ENCODE measurements around the gene MRPL23.

Gene MRPL23

DNA sequence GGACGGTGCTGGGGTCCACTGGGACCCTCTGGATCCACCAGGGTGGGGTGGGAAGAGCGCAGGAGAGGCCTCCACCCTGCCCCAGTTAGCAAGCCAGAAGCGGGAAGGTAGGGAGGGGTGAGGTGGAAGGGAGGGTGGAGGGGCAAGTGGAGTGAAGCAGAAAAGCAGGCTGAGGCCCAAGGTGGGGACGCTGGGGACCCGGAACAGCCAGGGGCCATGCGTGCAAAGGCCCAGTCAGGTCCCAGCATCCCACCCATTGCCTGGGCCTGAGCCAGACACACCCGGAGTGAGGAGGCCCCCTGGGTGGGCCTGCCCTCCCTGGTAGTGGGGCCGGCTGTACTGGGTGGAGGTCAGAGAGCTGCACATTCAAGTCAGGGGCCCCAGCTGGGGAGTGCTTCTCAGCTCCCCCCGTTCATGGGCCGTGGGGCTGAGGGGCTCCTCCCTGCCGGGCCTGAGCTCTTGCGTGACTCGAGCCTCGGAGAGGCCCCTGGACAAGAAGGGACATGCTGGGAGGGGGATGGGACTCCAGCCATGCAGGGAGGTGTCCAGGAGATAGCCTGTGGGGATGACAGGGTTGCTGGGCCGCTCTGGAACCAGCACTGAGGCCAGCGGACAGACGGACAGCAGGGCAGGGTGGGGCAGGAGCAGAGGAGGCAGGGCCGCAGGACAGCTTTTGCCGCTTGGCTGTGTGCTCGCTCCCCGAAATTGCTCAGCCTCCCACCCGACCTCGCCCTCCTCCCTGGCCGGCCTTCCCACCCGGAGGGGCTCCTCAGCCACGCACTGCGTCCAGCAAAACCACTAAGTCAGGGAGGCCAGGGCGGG lies 19.9 kb upstream of the MRPL23 start:
- Mint-ChIP-seq H3K36me3 (ENCODE audit: low read depth) (no peaks in the 10 kb centered on the region), H3K27me3 (peaks cover 10% of the 10 kb centered on the region), H3K27ac (no peak overlapping the region), H3K4me3 (no peak overlapping the region), H3K9me3 (no peaks in the 10 kb centered on the region), H3K4me1 (peaks cover 2% of the 10 kb centered on the region)
- ATAC-seq (no peak), DNase-seq (no peak)

DNA sequence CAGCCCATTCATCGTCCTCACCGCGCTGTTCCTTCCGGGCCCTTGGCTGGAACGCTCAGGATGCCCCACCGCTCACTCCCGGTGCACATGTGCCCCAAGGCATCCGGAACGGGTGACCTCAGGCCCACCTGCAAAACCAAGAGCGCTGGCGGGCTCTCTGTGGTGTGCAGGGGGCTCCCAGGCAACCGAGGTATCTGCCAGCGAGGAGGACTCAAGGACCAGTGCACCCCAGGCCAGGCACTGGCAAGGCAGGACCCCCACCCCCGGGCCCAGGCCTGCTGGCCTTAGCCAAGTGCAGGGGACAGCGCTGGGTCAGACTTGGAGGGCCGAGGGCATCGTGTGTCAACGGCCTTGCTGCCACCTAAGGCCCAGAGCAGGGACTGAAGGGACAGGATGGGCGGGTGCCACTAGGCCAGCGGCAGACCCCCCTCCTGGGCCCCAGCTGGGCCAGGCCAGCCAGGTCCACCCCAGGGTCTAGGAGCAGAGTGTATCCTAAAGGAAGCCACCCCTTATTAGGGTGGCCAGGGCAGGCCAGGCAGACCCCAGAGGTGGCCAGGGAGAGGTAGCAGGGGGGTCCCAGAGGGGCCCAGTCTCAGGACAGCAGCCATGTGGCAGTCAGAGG lies 19.2 kb upstream of the MRPL23 start:
- ATAC-seq (no peak), DNase-seq (no peak)
- Mint-ChIP-seq H3K9me3 (no peaks in the 10 kb centered on the region), H3K4me3 (no peak overlapping the region), H3K36me3 (ENCODE audit: low read depth) (no peaks in the 10 kb centered on the region), H3K27me3 (peaks cover 10% of the 10 kb centered on the region), H3K27ac (no peak overlapping the region), H3K4me1 (peaks cover 2% of the 10 kb centered on the region)

DNA sequence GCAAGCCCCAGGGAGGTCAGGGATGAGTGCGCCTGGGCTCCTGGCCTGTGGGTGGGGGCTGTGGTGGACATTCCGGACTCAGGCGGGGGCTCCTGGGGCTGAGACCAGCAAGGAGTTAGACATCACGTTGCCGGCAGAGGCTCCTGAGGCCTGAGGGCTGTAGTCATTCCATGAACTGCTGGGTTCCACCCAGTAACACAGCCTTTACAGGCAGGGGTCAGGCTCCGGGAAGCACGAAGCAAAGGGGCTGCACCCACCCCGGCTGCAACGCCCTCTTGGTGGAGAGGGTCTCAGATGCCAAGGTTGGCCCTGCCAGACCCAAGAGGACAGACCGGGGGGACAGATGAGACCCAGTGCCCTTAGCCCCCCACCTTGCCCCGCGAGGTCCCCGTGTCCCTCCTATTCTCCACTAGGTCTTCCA lies 18.7 kb upstream of the MRPL23 start:
- Mint-ChIP-seq H3K36me3 (ENCODE audit: low read depth) (no peaks in the 10 kb centered on the region), H3K4me3 (no peak overlapping the region), H3K4me1 (peaks cover 2% of the 10 kb centered on the region), H3K27ac (no peak overlapping the region), H3K9me3 (no peaks in the 10 kb centered on the region), H3K27me3 (peaks cover 13% of the 10 kb centered on the region)
- no peak for ATAC-seq
- DNase-seq = no peak

DNA sequence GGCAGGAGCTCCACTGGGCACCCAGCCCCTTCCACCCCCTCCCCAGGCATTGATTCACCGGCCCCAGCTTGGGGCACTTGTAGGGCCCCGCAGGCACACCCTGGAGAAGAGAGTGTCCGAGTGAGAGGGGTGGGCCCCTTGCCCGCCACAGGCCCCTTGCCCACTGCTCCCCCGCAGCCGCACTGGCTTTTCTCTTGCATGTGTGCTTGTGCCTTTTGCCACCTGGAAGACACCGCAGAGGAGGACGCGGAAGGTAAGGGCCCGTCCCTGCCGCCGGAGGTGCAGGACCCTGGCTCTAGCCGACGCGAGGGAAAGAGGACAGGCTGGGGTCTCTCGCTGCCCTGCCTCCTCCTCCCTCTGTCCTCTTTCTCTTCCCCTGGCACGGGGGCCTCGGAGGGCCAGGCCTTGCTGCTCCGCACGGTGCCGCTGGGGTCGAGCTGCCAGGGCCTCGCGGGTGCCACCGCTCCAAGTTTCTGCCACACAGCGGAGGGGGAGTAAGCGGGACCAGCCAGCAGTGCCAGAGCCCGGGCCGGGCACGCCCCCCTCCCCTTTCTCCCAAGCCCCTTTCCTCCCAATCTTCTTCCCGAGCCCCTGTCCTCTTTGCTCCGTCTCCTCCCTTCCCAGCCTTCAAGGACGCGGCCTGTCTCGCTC lies 18.1 kb upstream of the MRPL23 start:
- H3K27me3 Mint-ChIP-seq = peaks cover 9% of the 10 kb centered on the region
- no peaks in the 10 kb centered on the region for H3K36me3 Mint-ChIP-seq (ENCODE audit: low read depth)
- H3K4me1 Mint-ChIP-seq = peaks cover 2% of the 10 kb centered on the region
- H3K27ac Mint-ChIP-seq = no peak overlapping the region
- H3K4me3 Mint-ChIP-seq = no peak overlapping the region
- DNase-seq = no peak
- no peaks in the 10 kb centered on the region for H3K9me3 Mint-ChIP-seq
- ATAC-seq = no peak

DNA sequence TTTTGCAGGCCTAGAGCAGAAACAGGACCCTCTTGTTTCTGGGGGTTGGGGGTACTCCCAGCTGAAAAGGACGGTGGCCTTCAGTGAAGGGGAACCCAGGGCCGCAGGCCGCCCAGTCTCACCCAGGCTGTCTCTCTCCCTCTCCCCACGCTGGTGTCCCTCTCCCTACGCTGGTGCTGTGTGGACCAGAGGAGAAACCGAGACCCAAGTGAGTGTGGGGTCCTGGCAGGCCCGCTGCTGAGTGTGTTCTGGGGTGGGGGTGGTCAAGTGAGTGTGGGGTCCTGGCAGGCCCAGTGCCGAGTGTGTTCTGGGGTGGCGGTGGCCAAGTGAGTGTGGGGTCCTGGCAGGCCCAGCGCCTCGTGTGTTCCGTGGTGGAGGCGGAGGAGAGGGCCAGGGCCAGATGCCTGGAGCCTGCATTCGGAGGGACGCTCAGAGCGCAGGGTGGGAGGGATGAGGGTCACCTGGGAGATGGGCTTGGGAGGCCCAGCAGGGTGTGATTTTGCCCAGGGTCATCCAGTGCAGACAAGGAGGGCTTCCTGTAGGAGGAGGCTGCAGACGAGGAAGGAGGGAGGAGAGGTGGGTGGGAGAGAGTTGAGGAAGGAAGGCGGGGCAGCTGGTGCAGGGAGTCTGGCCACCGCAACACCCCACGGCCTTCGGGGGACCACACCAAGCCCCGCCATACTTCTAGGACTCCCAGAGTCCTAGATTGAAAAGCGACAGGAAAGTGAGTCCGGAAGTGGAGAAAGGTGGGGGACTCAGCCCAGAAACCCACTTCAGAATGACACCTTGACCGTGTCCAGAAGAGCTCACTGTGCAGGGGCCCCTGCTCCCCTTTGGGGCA lies 17.3 kb upstream of the MRPL23 start:
- no peak for DNase-seq
- H3K27ac Mint-ChIP-seq = no peak overlapping the region
- H3K4me1 Mint-ChIP-seq = peaks cover 2% of the 10 kb centered on the region
- no peak overlapping the region for H3K4me3 Mint-ChIP-seq
- no peak for ATAC-seq
- no peaks in the 10 kb centered on the region for H3K36me3 Mint-ChIP-seq (ENCODE audit: low read depth)
- no peaks in the 10 kb centered on the region for H3K9me3 Mint-ChIP-seq
- H3K27me3 Mint-ChIP-seq = peaks cover 9% of the 10 kb centered on the region

DNA sequence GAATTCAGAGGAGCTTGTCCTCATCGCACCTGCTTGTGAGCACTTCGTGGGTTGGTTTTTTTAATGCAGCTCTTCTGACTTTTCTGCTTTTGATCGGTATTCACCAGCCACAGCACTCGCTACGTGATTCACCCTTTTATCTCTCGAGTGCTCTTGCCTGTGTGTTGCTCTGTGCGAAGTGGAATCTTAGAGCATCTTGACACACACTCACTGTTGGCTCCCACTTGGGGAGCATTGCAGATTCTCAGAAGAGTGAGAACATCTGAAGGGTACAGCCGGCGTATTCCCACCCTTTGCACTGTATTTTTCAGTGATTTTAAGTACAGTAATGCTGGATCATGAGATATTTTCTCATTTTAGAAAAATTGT lies 16.7 kb upstream of the MRPL23 start:
- DNase-seq (no peak), ATAC-seq (no peak)
- H3K9me3 Mint-ChIP-seq = no peaks in the 10 kb centered on the region
- H3K36me3 Mint-ChIP-seq (ENCODE audit: low read depth) = no peaks in the 10 kb centered on the region
- H3K27me3 Mint-ChIP-seq = peaks cover 9% of the 10 kb centered on the region
- H3K27ac Mint-ChIP-seq = no peak overlapping the region
- H3K4me1 Mint-ChIP-seq = peaks cover 2% of the 10 kb centered on the region
- no peak overlapping the region for H3K4me3 Mint-ChIP-seq

DNA sequence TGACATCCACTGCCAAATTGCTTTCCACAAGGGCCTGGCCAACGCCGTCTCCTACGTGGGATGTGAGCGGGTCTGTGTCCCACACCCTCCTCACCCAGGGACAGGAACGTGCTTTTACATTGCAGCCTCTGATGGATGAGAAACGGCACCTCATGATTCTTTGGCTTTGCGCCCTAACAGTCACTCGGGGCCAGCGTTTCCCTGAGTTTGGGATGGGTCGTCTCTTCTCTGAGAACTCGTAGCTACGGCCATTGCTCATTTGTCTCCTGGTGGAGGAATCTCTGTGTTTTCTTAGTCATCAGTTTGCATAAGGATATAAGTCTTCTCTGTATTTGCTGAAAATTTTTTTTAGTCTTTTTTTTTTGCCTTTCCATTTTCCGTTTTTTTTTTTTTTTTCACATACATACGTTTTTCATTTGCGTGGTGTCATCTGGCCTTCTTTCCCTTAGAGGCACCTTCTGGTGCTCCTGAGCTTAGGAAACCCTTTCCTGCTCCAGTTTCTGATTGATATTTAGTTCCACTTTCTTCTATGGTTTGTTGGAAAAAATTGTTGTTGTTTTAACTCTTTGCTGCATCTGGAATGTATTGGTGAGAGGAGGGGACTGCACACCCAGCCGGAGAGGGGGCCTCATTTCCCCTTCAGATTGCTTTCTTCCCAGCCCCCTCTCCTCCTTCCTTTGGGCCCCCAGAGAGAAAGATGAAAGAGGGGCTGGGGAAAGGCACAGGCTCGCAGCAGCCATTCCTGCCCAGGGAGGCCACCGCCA lies 15.6 kb upstream of the MRPL23 start:
- no peak for ATAC-seq
- Mint-ChIP-seq H3K27me3 (peaks cover 7% of the 10 kb centered on the region), H3K4me3 (no peak overlapping the region), H3K4me1 (peaks cover 2% of the 10 kb centered on the region), H3K9me3 (no peaks in the 10 kb centered on the region), H3K36me3 (ENCODE audit: low read depth) (no peaks in the 10 kb centered on the region), H3K27ac (no peak overlapping the region)
- no peak for DNase-seq

DNA sequence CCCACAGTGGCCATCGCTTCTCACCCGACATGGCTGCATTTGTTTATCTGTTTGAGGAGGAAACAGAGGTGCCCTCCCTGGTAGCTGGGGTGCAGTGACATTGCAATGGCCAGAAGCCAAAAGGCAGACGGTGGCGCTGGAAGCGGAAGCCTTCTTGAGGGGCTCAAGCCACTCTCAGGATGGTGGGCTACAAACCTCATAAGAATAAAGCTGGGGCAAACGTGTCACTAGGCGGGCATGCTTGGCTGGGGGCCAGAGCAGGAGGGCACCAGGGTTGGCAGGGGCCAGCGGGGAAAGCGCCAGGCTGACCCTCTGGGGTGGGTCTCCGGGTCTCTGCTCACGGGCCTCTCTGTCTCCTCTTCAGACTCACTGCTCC lies 15.0 kb upstream of the MRPL23 start:
- no peaks in the 10 kb centered on the region for H3K36me3 Mint-ChIP-seq (ENCODE audit: low read depth)
- no peaks in the 10 kb centered on the region for H3K9me3 Mint-ChIP-seq
- H3K27me3 Mint-ChIP-seq = peaks cover 7% of the 10 kb centered on the region
- no peak overlapping the region for H3K27ac Mint-ChIP-seq
- no peak for ATAC-seq
- H3K4me1 Mint-ChIP-seq = peaks cover 2% of the 10 kb centered on the region
- no peak overlapping the region for H3K4me3 Mint-ChIP-seq
- no peak for DNase-seq

DNA sequence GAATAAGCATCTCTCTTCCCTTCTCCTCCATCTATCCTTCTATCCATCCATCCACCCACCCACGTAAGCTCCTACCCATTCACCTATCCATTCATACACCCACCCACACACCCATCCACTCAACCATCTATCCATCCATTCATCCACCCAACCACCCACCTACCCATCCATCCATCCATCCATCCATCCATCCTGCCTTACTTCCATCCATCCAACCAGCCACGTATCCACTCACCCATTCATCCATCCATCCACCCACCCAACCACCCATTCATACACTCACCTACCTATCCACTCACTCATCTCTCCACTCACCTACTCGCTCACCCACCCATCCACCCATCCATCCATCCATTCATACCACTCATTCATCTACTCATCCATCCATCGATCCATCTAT lies 14.5 kb upstream of the MRPL23 start:
- no peak overlapping the region for H3K27ac Mint-ChIP-seq
- peaks cover 7% of the 10 kb centered on the region for H3K27me3 Mint-ChIP-seq
- no peak overlapping the region for H3K4me3 Mint-ChIP-seq
- ATAC-seq (no peak), DNase-seq (no peak)
- H3K36me3 Mint-ChIP-seq (ENCODE audit: low read depth) = no peaks in the 10 kb centered on the region
- H3K4me1 Mint-ChIP-seq = peaks cover 2% of the 10 kb centered on the region
- H3K9me3 Mint-ChIP-seq = no peaks in the 10 kb centered on the region

DNA sequence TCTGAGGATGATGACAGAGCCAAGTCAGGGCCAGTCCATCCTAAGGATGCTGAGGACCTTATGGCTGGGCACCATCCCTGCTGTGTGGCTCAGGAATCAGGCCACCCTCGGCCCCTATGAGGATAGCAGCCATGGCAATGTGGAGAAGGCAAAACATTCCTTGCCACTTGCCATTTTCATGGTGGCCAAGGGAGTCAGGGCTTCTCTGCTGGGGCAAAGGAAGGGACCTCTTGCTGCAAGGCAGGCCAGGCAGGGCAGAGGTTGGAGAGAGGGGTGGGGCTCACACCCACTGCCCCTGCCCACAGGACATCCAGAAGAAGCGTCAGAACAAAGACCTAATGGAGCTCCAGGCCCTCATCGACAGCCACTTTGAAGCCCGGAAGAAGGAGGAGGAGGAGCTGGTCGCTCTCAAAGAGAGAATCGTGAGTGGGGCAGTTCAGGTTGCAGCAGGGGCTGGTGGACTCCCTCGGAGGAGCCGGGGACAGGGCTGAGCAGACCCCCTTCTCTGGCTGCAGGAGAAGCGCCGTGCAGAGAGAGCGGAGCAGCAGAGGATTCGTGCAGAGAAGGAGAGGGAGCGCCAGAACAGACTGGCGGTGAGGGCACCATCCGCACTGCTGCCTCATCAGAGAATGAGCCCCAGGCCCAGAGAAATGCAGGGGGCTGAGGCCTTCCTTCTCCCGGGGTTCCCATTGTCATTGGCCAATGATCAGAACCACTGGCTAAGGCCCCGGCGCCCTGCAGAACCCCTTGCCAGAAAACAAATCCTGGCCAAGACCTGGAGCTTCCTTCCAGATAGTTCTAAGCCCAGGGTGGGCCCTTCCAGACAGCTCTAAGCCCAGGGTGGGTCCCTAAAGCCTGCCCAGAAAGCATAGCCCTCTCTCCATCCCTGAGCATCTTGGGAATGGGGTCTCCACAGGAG lies 13.5 kb upstream of the MRPL23 start:
- H3K4me3 Mint-ChIP-seq = no peak overlapping the region
- H3K4me1 Mint-ChIP-seq = peaks cover 2% of the 10 kb centered on the region
- H3K9me3 Mint-ChIP-seq = no peaks in the 10 kb centered on the region
- ATAC-seq (no peak), DNase-seq (no peak)
- H3K36me3 Mint-ChIP-seq (ENCODE audit: low read depth) = no peaks in the 10 kb centered on the region
- peaks cover 7% of the 10 kb centered on the region for H3K27me3 Mint-ChIP-seq
- H3K27ac Mint-ChIP-seq = no peak overlapping the region

DNA sequence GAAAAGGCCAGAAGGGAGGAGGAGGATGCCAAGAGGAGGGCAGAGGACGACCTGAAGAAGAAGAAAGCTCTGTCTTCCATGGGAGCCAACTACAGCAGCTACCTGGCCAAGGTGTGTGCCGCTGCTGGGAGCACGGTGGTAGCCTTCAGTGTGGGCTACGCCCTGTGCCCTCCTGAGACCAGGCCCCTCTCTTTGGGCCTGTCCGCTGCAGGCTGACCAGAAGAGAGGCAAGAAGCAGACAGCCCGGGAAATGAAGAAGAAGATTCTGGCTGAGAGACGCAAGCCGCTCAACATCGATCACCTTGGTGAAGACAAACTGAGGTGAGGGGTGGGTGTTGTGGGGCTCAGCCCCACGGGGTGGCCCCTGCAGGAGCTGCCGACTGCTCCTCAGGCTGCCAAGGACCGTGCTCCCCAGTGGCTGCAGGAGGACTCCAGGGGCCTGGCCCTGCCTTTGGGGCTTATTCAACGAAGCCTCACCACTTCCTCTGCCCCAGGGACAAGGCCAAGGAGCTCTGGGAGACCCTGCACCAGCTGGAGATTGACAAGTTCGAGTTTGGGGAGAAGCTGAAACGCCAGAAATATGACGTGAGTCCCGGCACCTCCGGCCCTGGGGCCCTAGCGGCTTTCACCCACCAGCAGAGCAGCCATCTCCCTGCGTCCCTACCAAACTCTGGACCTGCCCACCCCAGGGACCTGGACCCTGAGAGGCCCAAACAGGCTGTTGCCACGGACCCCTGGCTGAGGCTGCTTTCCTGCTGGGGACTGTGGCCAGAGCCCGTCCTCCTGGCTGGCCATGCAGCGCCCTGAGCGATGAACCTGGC lies 12.6 kb upstream of the MRPL23 start:
- Mint-ChIP-seq H3K4me3 (no peak overlapping the region), H3K9me3 (no peaks in the 10 kb centered on the region)
- ATAC-seq = no peak

DNA sequence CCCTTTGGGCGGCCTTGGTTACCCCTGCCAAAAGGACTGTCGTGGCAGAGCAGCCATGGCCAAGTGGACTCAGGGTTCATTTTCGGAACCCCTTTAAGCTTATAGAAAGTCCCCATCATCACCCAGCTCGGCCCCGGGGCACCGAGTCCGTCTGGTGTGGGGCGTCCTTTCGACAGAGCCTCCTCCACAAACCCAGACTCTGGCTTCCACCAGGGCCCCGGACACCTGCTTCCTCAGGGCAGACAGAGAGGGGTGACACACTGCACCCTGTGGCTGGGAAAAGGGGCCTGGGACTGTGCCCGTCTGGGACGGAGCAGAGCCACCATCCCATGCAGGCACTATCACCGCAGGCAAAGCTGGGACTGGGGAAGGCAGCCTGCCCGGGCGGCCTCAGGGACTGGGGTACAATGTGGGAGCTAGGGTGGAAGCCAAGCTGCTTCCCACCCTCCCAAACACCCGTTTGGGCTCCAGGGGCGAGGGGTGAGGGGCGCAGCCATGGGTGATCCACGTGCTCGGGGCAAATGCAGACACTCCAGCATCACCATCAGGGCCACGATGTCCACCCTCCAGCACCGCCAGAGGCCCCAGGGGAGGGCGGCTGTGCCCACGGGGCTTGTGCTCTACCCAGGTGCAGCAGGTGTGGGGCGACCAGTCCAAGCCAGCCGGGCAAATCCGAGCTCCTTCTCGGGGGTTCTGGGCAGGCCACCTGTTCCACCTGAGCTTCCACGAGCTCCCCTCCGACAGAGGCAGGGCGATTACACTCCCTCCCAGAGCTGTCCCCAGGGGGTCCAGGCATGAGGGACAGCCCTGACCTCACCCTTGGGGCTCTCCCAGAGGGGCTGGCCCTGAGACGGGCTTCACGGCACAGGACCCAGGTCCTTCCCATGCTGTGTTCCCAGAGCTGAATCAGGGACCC lies 11.7 kb upstream of the MRPL23 start:
- Mint-ChIP-seq H3K9me3 (no peaks in the 10 kb centered on the region), H3K27ac (no peak overlapping the region), H3K4me1 (peaks cover 4% of the 10 kb centered on the region), H3K36me3 (ENCODE audit: low read depth) (no peaks in the 10 kb centered on the region), H3K4me3 (no peak overlapping the region), H3K27me3 (peaks cover 6% of the 10 kb centered on the region)
- ATAC-seq (no peak), DNase-seq (no peak)

More for the DNA sequence above, 12.6 kb upstream of the MRPL23 start:
- Mint-ChIP-seq H3K27ac (no peak overlapping the region), H3K36me3 (ENCODE audit: low read depth) (no peaks in the 10 kb centered on the region), H3K27me3 (peaks cover 7% of the 10 kb centered on the region), H3K4me1 (peaks cover 4% of the 10 kb centered on the region)
- no peak for DNase-seq
